DMS53 (cell line): ENCODE results near the gene SYPL1.

Experiments
- DNase-seq: peaks from one replicate; lab custom pipeline; 2025; lab: John Stamatoyannopoulos, UW

Gene SYPL1

DNA sequence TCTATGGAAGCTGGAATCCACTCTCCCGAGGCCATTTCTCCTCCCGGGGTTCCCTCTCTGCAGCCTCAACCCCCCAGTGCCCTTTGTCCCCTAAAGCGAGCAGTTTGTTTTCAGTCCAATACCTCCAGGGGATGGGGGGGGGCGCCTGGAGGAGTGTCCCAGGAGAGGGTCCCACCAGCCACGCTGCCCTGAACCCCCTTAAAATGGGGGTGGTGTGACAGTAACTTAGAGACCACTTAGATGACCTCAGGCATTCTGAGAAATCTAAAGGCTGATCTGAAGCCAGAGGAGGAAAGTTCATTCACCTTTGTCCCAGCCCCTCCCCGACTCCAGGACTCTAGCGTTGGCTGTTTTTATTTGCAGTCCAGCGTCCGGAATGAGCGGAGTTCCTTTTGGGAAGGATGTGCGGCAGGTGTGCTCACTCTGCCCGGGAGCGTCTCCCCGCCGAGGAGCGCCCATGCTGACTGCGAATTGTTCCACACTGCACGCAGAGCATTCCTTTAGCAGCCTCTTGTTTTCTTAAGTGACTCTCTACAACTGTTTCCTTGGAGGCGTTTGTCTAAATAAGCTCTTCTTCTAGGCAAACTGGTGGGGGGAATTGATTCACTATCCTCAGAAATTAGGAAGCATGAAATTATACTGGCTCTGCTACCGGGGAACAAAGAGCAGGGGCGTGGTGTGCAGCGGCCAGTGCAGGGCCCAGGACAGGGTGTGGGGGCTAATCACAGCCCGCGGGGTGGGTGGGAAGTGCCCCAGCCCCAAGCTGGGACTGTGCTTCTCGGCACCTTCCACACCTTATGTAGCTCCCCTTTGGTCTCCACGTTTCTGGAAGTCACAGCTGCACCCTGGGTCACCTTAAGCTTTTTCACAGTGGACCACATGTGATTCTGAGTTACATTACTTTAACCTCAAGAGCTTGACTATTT is 46.3 kb downstream of the SYPL1 start:
- peak; percentile 58 for DNase-seq

DNA sequence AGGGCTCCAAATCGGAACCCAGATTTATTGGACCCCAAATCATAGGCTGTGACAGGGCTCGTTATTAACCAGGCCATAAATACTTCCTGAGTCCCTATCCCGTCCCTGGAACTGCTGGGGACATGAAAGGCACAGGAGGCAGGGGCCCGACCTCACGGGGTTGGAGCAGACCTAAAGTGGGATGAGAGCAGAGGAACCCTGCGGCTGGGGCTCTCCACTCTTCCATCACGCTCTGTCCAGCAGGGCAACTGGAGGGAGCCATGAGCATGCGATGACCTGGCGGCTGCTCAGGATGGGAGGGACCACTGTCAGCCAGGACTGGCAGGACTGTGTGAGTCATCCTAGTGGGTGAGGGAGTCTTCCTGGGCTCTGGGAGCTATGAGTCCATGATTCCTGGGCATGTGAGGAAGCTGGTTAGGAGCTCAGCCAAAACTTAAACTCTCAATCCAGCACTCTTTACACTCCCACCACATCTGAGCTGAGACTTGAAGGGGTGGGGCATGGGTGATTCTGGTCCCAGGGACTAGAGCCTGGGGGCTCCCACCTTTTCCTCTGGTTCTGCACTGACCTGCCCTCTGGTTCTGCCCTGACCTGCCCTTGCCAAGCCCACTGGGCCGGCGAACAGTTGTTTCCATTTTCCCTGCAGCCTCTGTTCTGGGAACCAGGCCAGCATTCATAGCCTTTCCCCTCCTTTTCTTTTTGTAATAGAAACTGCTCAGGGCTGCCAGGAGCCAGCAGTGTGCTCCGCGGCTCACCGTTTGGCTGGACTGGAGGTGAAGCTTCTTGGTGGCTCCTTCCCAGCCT is 47.1 kb downstream of the SYPL1 start:
- peak; percentile 96 for DNase-seq

GRCh38 chr7:106064316-106064715 is 47.8 kb downstream of the SYPL1 start:
- peak; percentile 87 for DNase-seq

DNA sequence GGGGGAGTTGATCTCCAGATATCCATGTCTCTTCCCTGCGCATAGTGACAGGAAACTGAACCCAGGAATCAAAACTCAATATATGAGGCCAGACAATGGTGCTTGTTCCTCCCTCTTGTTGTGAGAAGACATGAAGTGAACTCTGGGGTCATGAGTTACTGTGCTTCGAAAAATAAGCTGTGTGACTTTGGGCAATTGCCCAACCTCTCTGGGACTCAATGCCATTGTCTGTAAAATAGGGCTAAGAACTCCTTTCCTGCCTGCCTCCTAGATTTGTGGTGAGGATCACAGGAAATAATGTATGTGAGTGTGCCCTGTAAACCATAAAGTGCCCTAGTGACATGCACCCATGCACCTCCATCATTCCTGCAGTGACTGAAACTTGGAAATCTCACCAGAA is 48.4 kb downstream of the SYPL1 start:
- DNase-seq, result no peak

GRCh38 chr7:106063024-106063423 is 49.1 kb downstream of the SYPL1 start:
- DNase-seq, result no peak

DNA sequence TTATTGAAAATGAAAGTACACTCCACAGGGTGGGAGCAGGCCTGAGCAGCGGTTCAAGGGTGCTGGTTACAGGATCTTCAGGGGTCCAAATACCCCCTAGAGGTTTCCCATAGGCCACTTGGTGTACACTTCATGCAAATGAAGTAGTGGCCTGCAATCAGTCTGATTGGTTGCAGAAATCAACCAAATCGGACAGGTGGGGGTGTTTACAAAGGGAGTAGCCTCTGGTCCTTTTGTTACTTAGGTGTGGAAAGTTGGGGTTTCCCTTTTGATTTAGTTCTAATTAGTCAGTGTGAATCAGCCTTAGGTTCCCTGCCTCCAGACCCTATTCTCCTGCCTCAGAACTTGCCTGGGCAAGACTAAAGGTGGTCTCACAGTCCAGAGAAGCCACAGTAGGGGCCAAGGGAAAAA is 49.6 kb downstream of the SYPL1 start:
- DNase-seq, result no peak

GRCh38 chr7:106062006-106062405 is 50.1 kb downstream of the SYPL1 start:
- no peak for DNase-seq

- DNase-seq, result no peak
Observed at GRCh38 chr7:106061301-106061979, 50.7 kb downstream of the SYPL1 start.

DNA sequence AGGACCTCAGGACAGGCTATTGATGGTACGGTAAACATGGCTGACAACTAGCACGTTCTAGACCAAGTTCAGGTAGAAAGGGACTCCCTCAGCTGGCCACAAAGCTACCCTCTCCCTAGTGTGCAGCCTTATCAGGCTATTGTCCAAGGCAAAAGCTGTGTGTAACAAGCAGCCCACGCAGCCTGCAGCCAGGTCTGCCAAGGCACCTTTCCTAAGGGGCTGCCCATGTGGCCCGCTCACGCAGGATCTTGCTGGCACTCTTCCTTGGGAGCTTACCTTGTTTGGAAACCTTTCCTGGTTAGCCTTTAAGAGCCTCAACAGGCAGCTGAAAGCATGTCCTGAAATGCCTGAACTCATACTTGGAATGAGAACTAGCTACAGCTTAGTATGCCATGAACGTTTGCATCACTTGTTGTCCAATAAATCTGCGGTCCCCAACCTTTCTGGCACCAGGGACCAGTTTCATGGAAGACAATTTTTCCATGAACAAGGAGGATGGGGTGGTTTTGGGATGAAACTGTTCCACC is 51.7 kb downstream of the SYPL1 start:
- DNase-seq, result no peak

- no peak for DNase-seq
Observed at GRCh38 chr7:106059556-106059955, 52.6 kb downstream of the SYPL1 start.

GRCh38 chr7:106058928-106059324 is 53.2 kb downstream of the SYPL1 start:
- DNase-seq, result no peak

- DNase-seq, result peak; percentile 25
Observed at GRCh38 chr7:106057962-106058927, 53.9 kb downstream of the SYPL1 start.

GRCh38 chr7:106057204-106057961 is 54.7 kb downstream of the SYPL1 start:
- DNase-seq, result no peak

DNA sequence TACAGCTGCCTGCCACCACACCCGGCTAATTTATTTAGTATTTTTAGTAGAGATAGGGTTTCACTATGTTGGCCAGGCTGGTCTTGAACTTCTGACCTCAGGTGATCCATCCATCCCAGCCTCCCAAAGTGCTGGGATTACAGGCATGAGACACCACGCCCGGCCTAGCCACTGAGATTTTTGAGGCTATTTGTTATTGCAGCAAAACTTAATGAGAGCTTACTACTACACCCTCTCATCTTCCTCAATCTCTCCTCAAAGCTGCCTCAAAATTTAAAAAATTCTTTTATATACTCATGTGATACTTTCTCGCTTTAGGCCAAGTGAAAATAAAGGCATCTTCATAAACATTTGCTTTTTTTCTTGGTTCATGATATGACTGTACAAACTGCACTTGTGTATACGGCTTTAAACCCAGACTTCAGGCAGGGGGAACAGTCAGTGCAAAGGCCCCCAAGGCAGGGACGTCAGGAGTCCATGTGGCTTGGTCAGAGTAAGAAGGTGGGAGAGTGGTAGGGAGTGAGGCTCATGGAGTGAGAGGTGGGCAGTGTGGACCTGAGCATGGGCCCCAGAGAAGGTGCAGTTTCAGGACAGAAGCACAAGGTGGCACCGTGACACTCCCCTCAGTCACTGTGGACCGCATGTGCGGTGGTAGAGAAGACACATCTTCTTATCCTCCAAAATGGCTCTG is 55.5 kb downstream of the SYPL1 start:
- peak; percentile 91 for DNase-seq

DNA sequence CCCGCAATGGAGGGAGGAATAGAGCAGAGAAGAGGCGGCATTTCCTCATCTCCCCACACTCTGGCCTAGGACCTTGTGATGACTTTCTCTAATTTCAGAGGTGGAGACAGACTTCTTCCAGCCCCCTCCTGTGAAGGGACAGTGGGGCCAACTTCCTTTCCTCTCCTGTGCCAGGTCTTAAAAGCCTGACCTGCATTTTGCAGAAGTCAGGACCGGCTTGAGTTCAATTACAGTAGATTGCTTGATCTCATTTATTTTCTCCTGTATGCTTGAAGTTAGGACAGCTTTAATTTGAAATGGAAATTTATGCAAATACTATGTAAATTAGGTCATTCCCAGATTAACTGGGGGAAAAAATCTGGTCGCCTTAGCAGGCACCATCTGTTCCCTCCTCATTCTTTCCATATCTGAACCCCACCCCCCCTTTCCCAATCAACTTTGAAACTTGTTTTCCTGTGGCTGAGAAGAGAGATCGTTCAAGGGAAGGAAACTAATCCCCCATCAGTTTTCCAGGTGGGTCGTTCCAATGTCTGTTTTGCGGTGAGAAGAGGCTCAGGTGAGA is 57.1 kb downstream of the SYPL1 start:
- DNase-seq, result no peak

DNA sequence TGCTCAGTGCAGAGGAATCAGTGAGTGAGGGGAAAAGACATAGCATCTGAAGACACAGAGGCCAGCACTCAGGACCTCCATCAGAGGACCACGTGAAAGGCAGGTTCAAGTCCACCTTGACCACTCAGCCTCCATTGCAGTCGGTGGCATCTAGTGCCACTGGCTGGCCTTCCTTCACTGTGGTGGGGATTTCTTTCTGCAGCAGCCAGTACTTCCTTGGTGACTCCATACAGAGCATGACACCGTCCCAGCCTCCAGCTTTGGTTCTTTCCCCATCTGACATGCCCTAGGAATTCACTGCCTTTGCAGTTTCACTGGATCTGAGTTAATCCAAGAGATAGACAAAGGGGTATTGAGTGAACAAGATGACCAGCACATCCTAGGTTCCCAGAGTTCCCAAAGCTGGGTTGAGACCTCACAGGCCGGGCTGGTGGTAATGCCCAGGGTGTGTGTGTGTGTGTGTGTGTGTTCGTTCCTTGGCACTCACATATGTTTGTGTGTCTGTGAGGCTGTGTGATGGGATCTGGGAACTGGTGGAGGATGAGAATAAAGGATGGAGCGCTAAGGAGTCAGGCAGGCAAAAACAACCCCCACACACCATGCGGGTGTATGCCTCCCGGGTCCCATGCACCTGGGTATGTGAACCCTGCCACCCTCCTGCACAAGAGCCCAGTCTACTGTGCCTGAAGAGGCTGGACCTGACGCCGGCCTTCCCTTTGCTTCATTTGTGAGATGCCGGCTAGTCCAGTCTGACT is 57.8 kb downstream of the SYPL1 start:
- no peak for DNase-seq

DNA sequence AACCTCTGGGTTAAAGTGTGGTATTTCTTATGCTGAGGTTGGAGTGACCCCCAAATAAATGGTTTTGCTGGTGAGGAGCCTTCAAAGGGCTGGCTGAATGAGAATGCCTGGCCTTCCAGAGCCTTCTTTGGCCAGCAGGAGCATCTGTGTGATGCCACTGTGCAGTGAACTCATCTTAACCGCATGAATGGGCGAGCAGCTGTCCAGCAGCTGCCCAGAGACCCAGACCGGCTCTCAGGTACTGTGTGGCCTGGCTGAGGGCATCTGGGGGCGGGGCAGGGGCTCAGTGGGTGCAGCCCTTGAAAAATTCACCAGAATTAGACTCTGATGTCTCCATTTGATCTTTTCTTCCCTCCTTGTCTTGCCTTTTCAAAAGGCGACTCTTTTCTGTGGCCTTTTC is 59.0 kb downstream of the SYPL1 start:
- DNase-seq, result peak; percentile 47

GRCh38 chr7:106052681-106053080 is 59.4 kb downstream of the SYPL1 start:
- no peak for DNase-seq

GRCh38 chr7:106050746-106051117 is 61.4 kb downstream of the SYPL1 start:
- no peak for DNase-seq
